Measurements from ENCODE around the gene TUBGCP3.

- TF ChIP-seq POLR2A (IDR thresholded peaks at IDR 0.05; ENCODE audit: low read length) (no peak), GATA1 (IDR thresholded peaks at IDR 0.05; ENCODE audit: low read depth, low read length) (no peak)
Observed at GRCh38 chr13:112588490-112589297, 741 bp upstream of the TUBGCP3 start.

Data from erythroblast (primary cell).